H1 (cell line): ENCODE data around the gene THAP12. TPM values are rescaled to one million over a fixed set of nuclear protein-coding genes. Genes with fewer than 3 reads are reported as not detected.

Experiments used
- CTCF ChIA-PET: fragments of 300-600 bp; sonication (Branson Sonifier 250); formaldehyde crosslinking; loops from one replicate; lab custom pipeline; 2021; ENCODE audit not compliant: partially characterized antibody; lab: Charles Lee
- POLR2A ChIA-PET: fragments of 300-600 bp; sonication (Branson Sonifier 250); formaldehyde crosslinking; loops from one replicate; lab custom pipeline; 2021; ENCODE audit warnings: inconsistent platforms; ENCODE audit not compliant: partially characterized antibody; lab: Charles Lee
- DNase-seq, 2 experiments: peaks; one replicate each; pipeline versions ENCODE4 v3.0.0 to v3.0.0-alpha.2; 2010 to 2022; ENCODE audit warnings: low spot score in 2 of 2, low read depth in 1 of 2, mixed read lengths in 1 of 2
- FAIRE-seq: peaks from 2 replicates; lab custom pipeline; 2011; peaks lifted over from hg19 to GRCh38; lab: Jason Lieb, UNC
- H2AFZ ChIP-seq: 2 replicates; pipeline ENCODE4 v1.8.1; 2012; ENCODE audit warnings: low read length, inconsistent platforms
- H2AK5ac ChIP-seq: 2 replicates; pipeline ENCODE4 v1.6.1; 2013; ENCODE audit warnings: low read depth, low read length
- H2BK120ac ChIP-seq: replicated peaks from 2 replicates; pipeline ENCODE3; 2013; ENCODE audit warnings: low read depth, low read length, inconsistent platforms
- H2BK12ac ChIP-seq: 2 replicates; pipeline ENCODE4 v1.6.1; 2013; ENCODE audit warnings: low read depth, low read length
- H2BK15ac ChIP-seq: 2 replicates; pipeline ENCODE4 v1.6.1; 2013; ENCODE audit warnings: low read length
- H2BK20ac ChIP-seq: 2 replicates; pipeline ENCODE4 v1.6.1; 2013; ENCODE audit warnings: low read length
- H2BK5ac ChIP-seq: 2 replicates; pipeline ENCODE4 v1.6.1; 2013; ENCODE audit warnings: low read depth, low read length
- H3K14ac ChIP-seq: 2 replicates; pipeline ENCODE4 v1.6.1; 2013; ENCODE audit warnings: inconsistent platforms; ENCODE audit not compliant: insufficient read length
- H3K18ac ChIP-seq: 2 replicates; pipeline ENCODE4 v1.6.1; 2013; ENCODE audit warnings: low read length; ENCODE audit errors: extremely low read depth
- H3K23ac ChIP-seq: 2 replicates; pipeline ENCODE4 v1.6.1; 2013; ENCODE audit warnings: inconsistent platforms; ENCODE audit not compliant: insufficient read length
- H3K23me2 ChIP-seq: 2 replicates; pipeline ENCODE4 v1.6.1; 2013; ENCODE audit warnings: low read depth, low read length
- H3K27ac ChIP-seq: 2 replicates; pipeline ENCODE4 v1.6.1; 2011; ENCODE audit warnings: low read depth, low read length, inconsistent platforms
- H3K27me3 ChIP-seq, 4 experiments: replicated peaks in 1 of 4; 1 replicate in 1 of 4; 2 replicates in 3 of 4; pipeline versions ENCODE4 v1.6.1 to v1.8.1; 2011 to 2013; ENCODE audit warnings: low read length in 3 of 4, mild to moderate bottlenecking in 3 of 4, inconsistent platforms in 2 of 4, mixed read lengths in 2 of 4, moderate library complexity in 1 of 4; ENCODE audit not compliant: control insufficient read depth in 3 of 4, insufficient read depth in 3 of 4; ENCODE audit errors: extremely low read depth in 1 of 4
- H3K36me3 ChIP-seq, 4 experiments: 2 replicates each; pipeline versions ENCODE4 v1.6.1 to v1.8.1; 2011 to 2013; ENCODE audit warnings: mild to moderate bottlenecking in 4 of 4, low read length in 3 of 4, moderate library complexity in 2 of 4, control low read depth in 1 of 4, inconsistent platforms in 1 of 4; ENCODE audit not compliant: insufficient read depth in 4 of 4, control insufficient read depth in 2 of 4
- H3K4ac ChIP-seq: replicated peaks from 2 replicates; pipeline ENCODE3; 2013; ENCODE audit warnings: low read length, low read depth, mixed read lengths, inconsistent platforms; ENCODE audit not compliant: insufficient read length
- H3K4me1 ChIP-seq, 4 experiments: replicated peaks in 1 of 4; 1 replicate in 1 of 4; 2 replicates in 3 of 4; pipeline versions ENCODE4 v1.6.1 to v1.8.1; 2011 to 2013; ENCODE audit warnings: low read length in 3 of 4, inconsistent platforms in 2 of 4, mixed read lengths in 1 of 4; ENCODE audit not compliant: insufficient read depth in 4 of 4, control insufficient read depth in 3 of 4
- H3K4me2 ChIP-seq, 2 experiments: 2 replicates each; pipeline versions ENCODE4 v1.6.1 to v1.8.1; 2011 to 2013; ENCODE audit warnings: low read depth in 2 of 2, low read length in 2 of 2, control low read depth in 1 of 2, inconsistent platforms in 1 of 2, mild to moderate bottlenecking in 1 of 2; ENCODE audit not compliant: insufficient read depth in 1 of 2
- H3K4me3 ChIP-seq, 4 experiments: fragments of 200-600, 300-600 bp in 1 of 4; sonication (generic), shearing (Covaris generic), sonication (Bioruptor Twin) in 1 of 4; 2 replicates each; pipeline versions ENCODE4 v1.5.1 to v1.8.1; 2011 to 2016; ENCODE audit warnings: low read length in 4 of 4, low read depth in 3 of 4, control low read depth in 2 of 4, inconsistent platforms in 2 of 4, mild to moderate bottlenecking in 2 of 4, mixed read lengths in 1 of 4, moderate library complexity in 1 of 4; ENCODE audit not compliant: insufficient read depth in 2 of 4; ENCODE audit errors: extremely low read depth in 1 of 4
- H3K56ac ChIP-seq: replicated peaks from 2 replicates; pipeline ENCODE3; 2013; ENCODE audit warnings: low read depth, mild to moderate bottlenecking, mixed read lengths, low read length, inconsistent platforms; ENCODE audit not compliant: insufficient read length
- H3K79me1 ChIP-seq: 2 replicates; pipeline ENCODE4 v1.6.1; 2013; ENCODE audit warnings: low read depth, low read length, control low read depth
- H3K79me2 ChIP-seq, 2 experiments: 2 replicates each; pipeline versions ENCODE4 v1.6.1 to v1.8.1; 2012 to 2013; ENCODE audit warnings: low read length in 2 of 2, mild to moderate bottlenecking in 2 of 2, inconsistent platforms in 1 of 2; ENCODE audit not compliant: insufficient read depth in 2 of 2, control insufficient read depth in 1 of 2
- H3K9ac ChIP-seq, 4 experiments: replicated peaks in 1 of 4; 1 replicate in 1 of 4; 2 replicates in 3 of 4; pipeline versions ENCODE4 v1.6.1 to v1.8.1; 2011 to 2013; ENCODE audit warnings: low read depth in 3 of 4, low read length in 3 of 4, control low read depth in 2 of 4, mild to moderate bottlenecking in 2 of 4, moderate library complexity in 2 of 4, inconsistent platforms in 1 of 4; ENCODE audit errors: extremely low read depth in 1 of 4
- H3K9me3 ChIP-seq, 2 experiments: 2 replicates each; pipeline versions ENCODE4 v1.6.1 to v1.8.1; 2012 to 2013; ENCODE audit warnings: mild to moderate bottlenecking in 2 of 2, moderate library complexity in 2 of 2, control low read depth in 1 of 2, inconsistent platforms in 1 of 2, low read depth in 1 of 2, low read length in 1 of 2, mixed read lengths in 1 of 2; ENCODE audit not compliant: insufficient read depth in 2 of 2
- H4K20me1 ChIP-seq, 2 experiments: replicated peaks in 1 of 2; 2 replicates each; pipeline versions ENCODE3 to v1.8.1; 2011 to 2013; ENCODE audit warnings: inconsistent platforms in 2 of 2, low read length in 2 of 2, mild to moderate bottlenecking in 1 of 2; ENCODE audit not compliant: insufficient read depth in 2 of 2, control insufficient read depth in 1 of 2
- H4K5ac ChIP-seq: 2 replicates; pipeline ENCODE4 v1.6.1; 2013; ENCODE audit warnings: low read length, low read depth, mixed read lengths, inconsistent platforms; ENCODE audit not compliant: insufficient read length
- H4K8ac ChIP-seq: 2 replicates; pipeline ENCODE4 v1.8.0; 2013; ENCODE audit warnings: mild to moderate bottlenecking, moderate library complexity, low read length, inconsistent platforms; ENCODE audit not compliant: insufficient read depth; ENCODE audit errors: extremely low read depth
- H4K91ac ChIP-seq: replicated peaks from 2 replicates; pipeline ENCODE3; 2013; ENCODE audit warnings: low read length, mixed read lengths, inconsistent platforms; ENCODE audit not compliant: insufficient read length
- ASH2L ChIP-seq: fragments of 200-600, 300-600 bp; sonication (generic); IDR thresholded peaks from one replicate; pipeline ENCODE4 v1.7.1; 2017; ENCODE audit warnings: low read length
- BCL11A ChIP-seq, 2 experiments: IDR thresholded peaks; one replicate each; pipeline ENCODE4 v1.6.1; 2011; ENCODE audit warnings: low read depth in 2 of 2, low read length in 2 of 2, mild to moderate bottlenecking in 2 of 2
- CBX5 ChIP-seq: fragments of 300-800, 300-1000 bp; sonication (generic); IDR thresholded peaks from 2 replicates; pipeline ENCODE4 v1.7.1; 2016; ENCODE audit warnings: antibody characterized with exemption, low read length, low read depth
- CTBP2 ChIP-seq: IDR thresholded peaks from 2 replicates; pipeline ENCODE4 v1.7.0; 2011; ENCODE audit warnings: borderline replicate concordance, mild to moderate bottlenecking, moderate library complexity, mixed read lengths, low read length; ENCODE audit not compliant: insufficient read depth, insufficient read length
- EGR1 ChIP-seq: IDR thresholded peaks from 2 replicates; pipeline ENCODE4 v1.6.1; 2011; ENCODE audit warnings: low read depth, low read length, borderline replicate concordance
- FOSL1 ChIP-seq: IDR thresholded peaks from 2 replicates; pipeline ENCODE4 v1.6.1; 2011; ENCODE audit warnings: mild to moderate bottlenecking, low read depth, low read length, moderate library complexity; ENCODE audit not compliant: insufficient read depth
- GTF2F1 ChIP-seq: IDR thresholded peaks from 2 replicates; pipeline ENCODE4 v1.6.1; 2012; ENCODE audit warnings: low read depth, low read length, improper control_type of control experiment, borderline replicate concordance
- JUND ChIP-seq: IDR thresholded peaks from 2 replicates; pipeline ENCODE4 v1.6.1; 2011; ENCODE audit warnings: mild to moderate bottlenecking, improper control_type of control experiment, low read length
- NANOG ChIP-seq: IDR thresholded peaks from 2 replicates; pipeline ENCODE4 v1.6.1; 2011; ENCODE audit warnings: low read length, low read depth, mild to moderate bottlenecking, inconsistent platforms; ENCODE audit not compliant: insufficient read depth, poor library complexity, severe bottlenecking
- NRF1 ChIP-seq: IDR thresholded peaks from 2 replicates; pipeline ENCODE4 v1.6.1; 2011; ENCODE audit warnings: mild to moderate bottlenecking, low read depth, low read length, improper control_type of control experiment
- RXRA ChIP-seq: IDR thresholded peaks from 2 replicates; pipeline ENCODE4 v1.6.1; 2011; ENCODE audit warnings: low read depth, mild to moderate bottlenecking, low read length, moderate library complexity; ENCODE audit not compliant: insufficient read depth
- SP1 ChIP-seq: IDR thresholded peaks from 2 replicates; pipeline ENCODE4 v1.6.1; 2011; ENCODE audit warnings: low read depth, low read length
- SP4 ChIP-seq: IDR thresholded peaks from 2 replicates; pipeline ENCODE4 v1.6.1; 2012; ENCODE audit warnings: low read length, inconsistent platforms
- WGBS, 2 experiments: shearing (Covaris generic) in 1 of 2; methylation state at CpG; one replicate each; pipeline versions ENCODE4 v1.1.6 to v1.1.7; 2013 to 2015; ENCODE audit warnings: low lambda C conversion rate in 2 of 2, mixed read lengths in 2 of 2, inconsistent platforms in 1 of 2, low coverage in 1 of 2, missing lambda C conversion rate in 1 of 2; ENCODE audit not compliant: insufficient replicate concordance in 2 of 2, insufficient coverage in 1 of 2, insufficient read length in 1 of 2; ENCODE audit errors: extremely low coverage in 1 of 2, missing lambda C conversion rate in 1 of 2; 5-methylcytosine and 5-hydroxymethylcytosine counted together
- polyA plus RNA-seq, 7 experiments: library from polyadenylated mRNA; depleted of rRNA in 3 of 7; stranded (reverse) in 5 of 7; unstranded in 2 of 7; fragments of >200 nt in 5 of 7; fragments of 200-250 nt in 2 of 7; gene quantifications; 1 replicate in 5 of 7; 2 replicates in 1 of 7; 4 replicates in 1 of 7; pipeline versions ENCODE4 v1.2.1 to v1.2.3, GENCODE V29; 2011 to 2013; ENCODE audit warnings: missing spikeins in 2 of 7, mixed read lengths in 2 of 7
- total RNA-seq: library from RNA; stranded (reverse); fragmentation: NEBNext Ultra II Directional; extraction: Animal tissue kit (Norgen Biotek cat#: 25700); gene quantifications from 2 replicates; pipeline ENCODE4 v1.2.1, GENCODE V29; 2021
- TF ChIP-seq, protein P1 (sequence below): IDR thresholded peaks from 2 replicates; pipeline ENCODE4 v1.6.1; 2012; ENCODE audit warnings: inconsistent platforms

The THAP12 gene
- total and polyA plus RNA-seq, 2 of the 8 experiments (the other 6 are each of a cell fraction or from before 2014, with no cell fraction given): 12.0 to 39.9 TPM

DNA sequence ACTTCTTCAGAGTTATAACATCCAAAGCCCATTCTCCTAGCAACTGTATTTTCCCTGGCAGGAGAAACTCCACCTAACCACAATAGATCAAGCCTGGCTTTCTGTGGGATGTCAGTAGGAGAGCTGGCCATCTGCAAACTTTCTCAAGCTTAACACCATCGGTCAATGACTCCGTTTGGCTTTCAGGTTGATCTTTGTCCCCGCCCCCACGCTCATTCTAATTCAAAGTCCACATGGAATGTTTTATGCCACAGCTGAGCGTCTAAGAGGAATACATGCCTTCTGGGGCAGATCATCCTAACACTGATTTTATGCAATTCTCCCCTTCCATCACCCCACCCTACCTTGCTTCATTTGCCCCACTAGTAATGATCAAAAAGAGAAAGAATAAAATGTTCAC, 5.0 kb upstream of the THAP12 start:
- Histone ChIP-seq H3K4me3 (no peak overlapping the region; a peak in 2 of 8 replicates), H2BK5ac (no peak overlapping the region), H3K56ac (no peak overlapping the region), H3K36me3 (peaks cover 0 to 5% (median 0%) of the 10 kb centered on the region in 4 experiments; a peak in 1 of 8 replicates), H2BK20ac (no peak overlapping the region), H3K9me3 (no peaks in the 10 kb centered on the region), H3K4ac (no peak overlapping the region), H3K4me1 (peaks cover 4 to 13% (median 9%) of the 10 kb centered on the region in 4 experiments), H3K27me3 (peaks cover 0 to 2% (median 0%) of the 10 kb centered on the region in 4 experiments; a peak in 2 of 7 replicates), H3K9ac (no peak overlapping the region), H2BK120ac (no peak overlapping the region), H3K18ac (no peak overlapping the region; the same call in 1 of the 2 replicates), H3K14ac (no peak overlapping the region), H3K79me2 (peaks cover 0 to 15% of the 10 kb centered on the region in 2 experiments; a peak in 2 of 4 replicates), H4K20me1 (peaks cover 0 to 3% of the 10 kb centered on the region in 2 experiments), H3K27ac (no peak overlapping the region), H3K4me2 (peak overlapping the region in 1 of 2 experiments; percentile 56; a peak in 1 of 4 replicates), H3K79me1 (peaks cover 11% of the 10 kb centered on the region), H2BK12ac (no peak overlapping the region), H2AK5ac (no peak overlapping the region), H2BK15ac (no peak overlapping the region), H4K91ac (no peak overlapping the region), H3K23me2 (peaks cover 7% of the 10 kb centered on the region), H4K5ac (no peak overlapping the region), H4K8ac (no peak overlapping the region), H2AFZ (no peak overlapping the region), H3K23ac (no peak overlapping the region)
- ChIA-PET POLR2A (no interaction called here), CTCF (interaction anchor here (1.3 to 1.9 kb wide), 3 partner anchors 8 to 16 kb away, joined by 4 to 5 read pairs (median 4); no protein-coding TSS in a partner anchor)
- DNase-seq: peak in 1 of 2 experiments; percentile 2
- WGBS, 2 experiments: 75% methylated on average over 5 of the region's 5 CpGs; no CpG with 5 or more reads in 1 of the 2 experiments
- FAIRE-seq: no peak
- TF ChIP-seq SP4: no peak
- no peak for TF ChIP-seq BCL11A (IDR thresholded peaks at IDR 0.05; ENCODE audit: low read depth in 2 of 2, low read length in 2 of 2)
- no peak for TF ChIP-seq CBX5
- no peak for TF ChIP-seq JUND
- no peak for TF ChIP-seq ASH2L
- TF ChIP-seq, protein P1, sequence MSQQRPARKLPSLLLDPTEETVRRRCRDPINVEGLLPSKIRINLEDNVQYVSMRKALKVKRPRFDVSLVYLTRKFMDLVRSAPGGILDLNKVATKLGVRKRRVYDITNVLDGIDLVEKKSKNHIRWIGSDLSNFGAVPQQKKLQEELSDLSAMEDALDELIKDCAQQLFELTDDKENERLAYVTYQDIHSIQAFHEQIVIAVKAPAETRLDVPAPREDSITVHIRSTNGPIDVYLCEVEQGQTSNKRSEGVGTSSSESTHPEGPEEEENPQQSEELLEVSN: no peak
- TF ChIP-seq GTF2F1: no peak
- no peak for TF ChIP-seq RXRA
- no peak for TF ChIP-seq NANOG
- TF ChIP-seq CTBP2: no peak
- TF ChIP-seq NRF1: no peak
- TF ChIP-seq FOSL1: no peak
- TF ChIP-seq EGR1: no peak
- no peak for TF ChIP-seq SP1
